Epithelial cell of proximal tubule (primary cell): ENCODE results near the gene GBA2. TPM values are rescaled to one million over a fixed set of nuclear protein-coding genes. Genes with fewer than 3 reads are reported as not detected.

Experiments
- DNase-seq: peaks from one replicate; pipeline ENCODE4 v3.0.0-alpha.2; 2011; ENCODE audit warnings: low read depth
- H3K4me3 ChIP-seq: 2 replicates; pipeline ENCODE4 v1.5.1; 2011; ENCODE audit warnings: low read depth, mild to moderate bottlenecking, low read length
- CTCF ChIP-seq: conservative IDR thresholded peaks from 2 replicates; pipeline ENCODE4 v1.5.1; 2012; ENCODE audit warnings: low read depth, mild to moderate bottlenecking, low read length
- total RNA-seq: library from RNA; depleted of rRNA; stranded (reverse); fragments of >200 nt; gene quantifications from 2 replicates; pipeline ENCODE4 v1.2.3, GENCODE V29; 2015

Gene GBA2
- total RNA-seq, 1 donor from 2014 or later = 39.3 TPM

GRCh38 chr9:35778496-35778895, 29.5 kb upstream of the GBA2 start:
- no peak for TF ChIP-seq CTCF
- DNase-seq = no peak
- no peak overlapping the region for H3K4me3 ChIP-seq

DNA sequence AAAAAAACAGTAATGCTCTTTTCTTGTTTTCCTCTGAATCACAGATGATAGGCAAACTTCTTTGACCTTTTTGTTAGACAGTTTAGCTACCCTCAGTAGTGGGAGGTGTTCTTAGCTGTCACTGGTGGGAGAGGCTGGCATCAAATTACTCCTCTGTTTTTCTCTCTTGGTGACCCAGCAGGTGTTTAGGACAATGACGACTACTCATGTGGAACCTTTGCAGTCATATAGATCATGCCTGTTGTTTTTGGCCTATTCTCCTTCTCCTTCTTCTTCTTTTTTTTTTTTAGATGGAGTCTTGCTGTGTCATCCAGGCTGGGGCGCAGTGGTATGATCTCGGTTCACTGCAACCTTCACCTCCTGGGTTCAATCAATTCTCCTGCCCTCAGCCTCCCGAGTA, 27.0 kb upstream of the GBA2 start:
- no peak for DNase-seq
- no peak for TF ChIP-seq CTCF
- no peak overlapping the region for H3K4me3 ChIP-seq

DNA sequence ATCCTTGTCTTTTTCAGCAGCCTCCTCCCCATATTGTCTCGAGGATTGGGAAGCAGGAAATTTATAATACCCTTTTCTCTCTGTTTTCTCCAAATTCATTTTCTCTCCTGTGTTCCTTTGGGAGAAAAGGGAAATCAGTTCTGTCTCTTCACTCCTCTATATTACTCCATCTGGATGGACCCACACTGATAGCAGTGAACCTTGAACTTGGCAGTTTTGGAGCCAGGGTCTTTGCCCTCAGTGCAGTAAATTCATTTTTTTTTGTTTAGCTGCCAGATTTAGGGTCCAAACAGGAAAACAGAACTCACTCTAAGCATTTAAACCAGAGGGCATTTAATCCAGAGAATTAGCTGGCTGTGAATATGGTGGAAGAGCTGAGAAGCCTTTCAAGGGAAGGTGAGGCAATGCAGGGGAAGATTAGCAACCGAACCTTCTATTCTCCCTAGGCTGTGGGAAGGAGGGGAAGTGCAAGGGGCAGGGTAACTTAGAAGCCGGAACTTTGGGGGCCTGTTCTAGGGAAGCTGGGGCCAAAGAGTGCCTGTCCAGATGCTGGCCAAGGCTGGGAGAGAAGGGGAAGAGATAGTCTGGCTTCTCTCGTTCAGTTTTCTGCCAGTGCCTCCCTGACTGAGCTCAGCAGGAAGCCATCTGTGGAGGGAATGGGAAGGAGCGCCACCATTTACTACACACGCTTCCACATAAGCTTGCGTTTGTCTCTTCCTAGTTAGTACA, 26.0 kb upstream of the GBA2 start:
- TF ChIP-seq CTCF = no peak
- no peak overlapping the region for H3K4me3 ChIP-seq
- DNase-seq = no peak

DNA sequence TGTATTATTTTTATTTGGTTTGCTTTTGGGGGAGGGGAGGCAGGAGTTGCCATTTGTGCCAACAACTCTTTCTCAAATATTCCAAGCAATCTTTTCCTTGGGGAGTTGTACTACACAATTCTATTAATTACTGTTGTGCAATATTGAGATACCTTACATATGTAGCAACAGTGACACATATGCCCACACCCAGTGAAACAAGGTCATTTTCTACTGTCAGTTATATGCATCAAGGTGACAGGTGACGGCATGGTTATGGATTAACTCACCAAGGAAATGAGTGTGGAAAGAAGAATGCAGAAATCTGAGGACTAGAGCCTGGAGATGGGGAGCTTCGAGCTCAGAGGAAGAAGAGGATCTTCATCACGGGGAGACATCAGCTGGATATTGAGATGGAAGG, 22.9 kb upstream of the GBA2 start:
- no peak for TF ChIP-seq CTCF
- no peak overlapping the region for H3K4me3 ChIP-seq
- DNase-seq = no peak

DNA sequence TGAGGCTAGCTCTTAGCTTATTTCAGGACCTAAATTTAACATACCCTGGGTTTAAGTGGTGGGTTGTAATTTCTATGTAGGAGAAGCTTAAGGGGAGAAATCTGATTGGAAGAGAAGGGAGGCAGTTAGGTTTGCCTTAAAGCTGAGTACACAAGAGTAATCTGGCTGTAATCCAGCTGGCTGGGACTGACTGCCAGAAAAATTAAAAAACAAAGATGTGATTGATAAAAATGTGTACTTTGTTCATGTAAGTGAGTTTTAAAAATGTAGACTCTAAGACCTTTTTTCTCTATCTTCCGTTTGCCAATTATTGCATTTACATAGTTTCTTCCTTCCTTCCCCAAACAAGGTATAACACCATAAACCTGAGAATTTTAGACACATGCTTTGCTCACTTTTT, 22.5 kb upstream of the GBA2 start:
- TF ChIP-seq CTCF = no peak
- no peak for DNase-seq

DNA sequence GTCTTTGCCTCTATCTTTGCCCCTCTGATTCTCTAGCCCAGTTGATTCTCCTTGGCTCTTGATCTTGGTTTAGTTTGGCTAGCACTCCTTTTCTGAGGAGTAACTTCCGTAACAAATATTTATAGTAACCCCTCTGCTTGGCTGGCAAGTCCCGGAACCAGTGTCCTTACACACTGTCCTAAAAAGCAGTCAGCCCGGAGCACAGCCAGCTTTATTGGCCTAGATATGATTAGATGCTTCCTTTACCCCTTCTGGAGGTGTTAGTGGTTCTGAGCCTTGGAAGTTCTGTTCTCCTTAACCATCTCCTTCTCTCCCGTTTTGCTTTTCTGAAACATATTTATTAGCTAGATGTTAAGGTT, 22.0 kb upstream of the GBA2 start:
- no peak overlapping the region for H3K4me3 ChIP-seq
- no peak for TF ChIP-seq CTCF
- no peak for DNase-seq

More for the DNA sequence above, 22.5 kb upstream of the GBA2 start:
- H3K4me3 ChIP-seq = no peak overlapping the region

DNA sequence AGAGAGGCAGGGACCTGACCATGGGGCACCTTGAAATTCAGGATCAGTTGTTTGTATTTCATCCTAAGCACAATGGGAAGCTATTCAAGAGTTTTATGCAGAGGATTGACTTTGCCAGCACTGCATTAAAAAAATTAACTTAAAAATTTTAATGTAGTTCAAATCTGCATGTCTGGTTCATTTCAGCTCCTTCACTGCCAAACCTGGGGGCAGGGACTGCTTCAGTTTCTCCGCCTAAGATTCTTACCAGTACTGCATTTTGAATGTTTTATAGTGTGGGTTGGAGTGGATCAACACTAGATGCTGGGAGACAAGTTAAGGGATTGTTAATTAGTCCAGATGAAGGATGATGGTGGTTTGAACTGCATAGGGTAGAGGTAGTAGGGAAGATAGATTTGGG, 20.7 kb upstream of the GBA2 start:
- H3K4me3 ChIP-seq = no peak overlapping the region
- TF ChIP-seq CTCF = no peak

More for the DNA sequence above, 20.7 kb upstream of the GBA2 start:
- DNase-seq = no peak
